Ishikawa (cell line): ENCODE measurements around the gene GRID2.

Experiments
- CREB1 ChIP-seq: IDR thresholded peaks from 2 replicates; pipeline ENCODE4 v1.6.1; 2012; ENCODE audit warnings: low read depth
- EP300 ChIP-seq: IDR thresholded peaks from 2 replicates; pipeline ENCODE4 v1.6.1; 2012; ENCODE audit warnings: borderline replicate concordance
- RAD21 ChIP-seq: IDR thresholded peaks from 2 replicates; pipeline ENCODE4 v1.6.1; 2012; ENCODE audit warnings: low read depth
- TF ChIP-seq, protein P1 (sequence below): IDR thresholded peaks from 2 replicates; pipeline ENCODE4 v1.6.1; 2012; ENCODE audit warnings: low read depth, mild to moderate bottlenecking

DNA sequence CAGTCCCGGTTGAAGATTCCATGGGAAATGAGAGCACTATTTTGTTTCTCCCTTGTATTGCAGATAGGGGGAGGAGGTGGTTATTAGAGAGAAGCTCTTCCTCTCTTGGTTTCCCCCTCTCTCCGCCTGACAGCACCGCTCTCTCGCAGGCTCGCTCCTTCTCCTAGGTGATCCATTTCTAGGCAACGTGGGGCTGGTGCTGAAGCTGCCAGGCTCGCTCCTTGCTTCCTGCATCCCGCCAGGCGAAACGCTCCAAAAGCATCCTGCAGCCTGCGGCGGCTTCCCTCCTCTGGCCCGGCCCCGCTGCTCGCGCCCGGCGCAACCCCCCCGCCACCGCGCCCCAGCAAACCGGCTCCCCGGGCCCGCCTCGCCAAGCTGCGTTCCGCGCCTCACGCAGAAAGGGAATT is at the start of gene GRID2:
- TF ChIP-seq RAD21 (no peak), CREB1 (no peak), EP300 (no peak)
- TF ChIP-seq, protein P1, sequence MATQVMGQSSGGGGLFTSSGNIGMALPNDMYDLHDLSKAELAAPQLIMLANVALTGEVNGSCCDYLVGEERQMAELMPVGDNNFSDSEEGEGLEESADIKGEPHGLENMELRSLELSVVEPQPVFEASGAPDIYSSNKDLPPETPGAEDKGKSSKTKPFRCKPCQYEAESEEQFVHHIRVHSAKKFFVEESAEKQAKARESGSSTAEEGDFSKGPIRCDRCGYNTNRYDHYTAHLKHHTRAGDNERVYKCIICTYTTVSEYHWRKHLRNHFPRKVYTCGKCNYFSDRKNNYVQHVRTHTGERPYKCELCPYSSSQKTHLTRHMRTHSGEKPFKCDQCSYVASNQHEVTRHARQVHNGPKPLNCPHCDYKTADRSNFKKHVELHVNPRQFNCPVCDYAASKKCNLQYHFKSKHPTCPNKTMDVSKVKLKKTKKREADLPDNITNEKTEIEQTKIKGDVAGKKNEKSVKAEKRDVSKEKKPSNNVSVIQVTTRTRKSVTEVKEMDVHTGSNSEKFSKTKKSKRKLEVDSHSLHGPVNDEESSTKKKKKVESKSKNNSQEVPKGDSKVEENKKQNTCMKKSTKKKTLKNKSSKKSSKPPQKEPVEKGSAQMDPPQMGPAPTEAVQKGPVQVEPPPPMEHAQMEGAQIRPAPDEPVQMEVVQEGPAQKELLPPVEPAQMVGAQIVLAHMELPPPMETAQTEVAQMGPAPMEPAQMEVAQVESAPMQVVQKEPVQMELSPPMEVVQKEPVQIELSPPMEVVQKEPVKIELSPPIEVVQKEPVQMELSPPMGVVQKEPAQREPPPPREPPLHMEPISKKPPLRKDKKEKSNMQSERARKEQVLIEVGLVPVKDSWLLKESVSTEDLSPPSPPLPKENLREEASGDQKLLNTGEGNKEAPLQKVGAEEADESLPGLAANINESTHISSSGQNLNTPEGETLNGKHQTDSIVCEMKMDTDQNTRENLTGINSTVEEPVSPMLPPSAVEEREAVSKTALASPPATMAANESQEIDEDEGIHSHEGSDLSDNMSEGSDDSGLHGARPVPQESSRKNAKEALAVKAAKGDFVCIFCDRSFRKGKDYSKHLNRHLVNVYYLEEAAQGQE: no peak
